PFSK-1 (cell line): ENCODE measurements around the gene TIGD1.

Experiments used
- FOXP2 ChIP-seq: optimal IDR thresholded peaks from 2 replicates; pipeline ENCODE3; 2011; ENCODE audit warnings: borderline replicate concordance, control low read depth, inconsistent platforms; ENCODE audit not compliant: insufficient read depth; ENCODE audit errors: extremely low read length, extremely low read depth
- POLR2AphosphoS5 ChIP-seq: IDR thresholded peaks from 2 replicates; pipeline ENCODE4 v1.6.1; 2012; ENCODE audit warnings: low read depth, mild to moderate bottlenecking, control low read depth, low read length, moderate library complexity
- REST ChIP-seq, 2 experiments: IDR thresholded peaks; 2 replicates each; pipeline versions ENCODE4 v1.6.1 to v1.8.0; 2011 to 2012; ENCODE audit warnings: low read depth in 2 of 2, low read length in 2 of 2, control low read depth in 1 of 2, inconsistent platforms in 1 of 2, mild to moderate bottlenecking in 1 of 2, moderate library complexity in 1 of 2; ENCODE audit not compliant: insufficient read depth in 1 of 2
- SIN3A ChIP-seq: IDR thresholded peaks from 2 replicates; pipeline ENCODE4 v1.6.1; 2012; ENCODE audit warnings: mild to moderate bottlenecking, low read length, moderate library complexity, borderline replicate concordance; ENCODE audit not compliant: insufficient read depth
- TAF1 ChIP-seq: IDR thresholded peaks from 2 replicates; pipeline ENCODE4 v1.6.1; 2012; ENCODE audit warnings: low read length, control low read depth, borderline replicate concordance; ENCODE audit not compliant: insufficient read depth

TIGD1 gene

GRCh38 chr2:232551250-232551638 lies 887 bp upstream of the TIGD1 start:
- no peak for TF ChIP-seq TAF1
- TF ChIP-seq REST (IDR thresholded peaks at IDR 0.05; ENCODE audit: insufficient read depth in 1 of 2, low read depth in 2 of 2, low read length in 2 of 2): no peak
- TF ChIP-seq POLR2AphosphoS5: no peak
- TF ChIP-seq FOXP2: no peak
- no peak for TF ChIP-seq SIN3A

GRCh38 chr2:232549655-232550353 lies 553 bp downstream of the TIGD1 start:
- TF ChIP-seq SIN3A (no peak), TAF1 (no peak), FOXP2 (no peak), POLR2AphosphoS5 (no peak), REST (IDR thresholded peaks at IDR 0.05; ENCODE audit: insufficient read depth in 1 of 2, low read depth in 2 of 2, low read length in 2 of 2) (no peak)

- TF ChIP-seq FOXP2 (no peak), POLR2AphosphoS5 (no peak), REST (IDR thresholded peaks at IDR 0.05; ENCODE audit: insufficient read depth in 1 of 2, low read depth in 2 of 2, low read length in 2 of 2) (no peak), TAF1 (no peak), SIN3A (no peak)
Observed at GRCh38 chr2:232547991-232548390, 2.4 kb downstream of the TIGD1 start.

- no peak for TF ChIP-seq SIN3A
- TF ChIP-seq FOXP2: no peak
- TF ChIP-seq REST (IDR thresholded peaks at IDR 0.05; ENCODE audit: insufficient read depth in 1 of 2, low read depth in 2 of 2, low read length in 2 of 2): no peak
- TF ChIP-seq TAF1: no peak
- TF ChIP-seq POLR2AphosphoS5: no peak
Observed at GRCh38 chr2:232545511-232546375, 4.6 kb downstream of the TIGD1 start.
